22Rv1 (cell line): ENCODE measurements around the gene R3HDM2.

ENCODE experiments used
- H3K27ac ChIP-seq: fragments of 450-650 bp; 2 replicates; pipeline ENCODE4 v1.5.1; 2017
- ZFX ChIP-seq: fragments of 450-650 bp; IDR thresholded peaks from 2 replicates; pipeline ENCODE4 v1.6.1; 2017; ENCODE audit warnings: antibody characterized with exemption, borderline replicate concordance
- TF ChIP-seq, protein P1 (sequence below): fragments of 450-650 bp; IDR thresholded peaks from 2 replicates; pipeline ENCODE4 v1.5.1; 2017; ENCODE audit warnings: mild to moderate bottlenecking

R3HDM2 gene

DNA sequence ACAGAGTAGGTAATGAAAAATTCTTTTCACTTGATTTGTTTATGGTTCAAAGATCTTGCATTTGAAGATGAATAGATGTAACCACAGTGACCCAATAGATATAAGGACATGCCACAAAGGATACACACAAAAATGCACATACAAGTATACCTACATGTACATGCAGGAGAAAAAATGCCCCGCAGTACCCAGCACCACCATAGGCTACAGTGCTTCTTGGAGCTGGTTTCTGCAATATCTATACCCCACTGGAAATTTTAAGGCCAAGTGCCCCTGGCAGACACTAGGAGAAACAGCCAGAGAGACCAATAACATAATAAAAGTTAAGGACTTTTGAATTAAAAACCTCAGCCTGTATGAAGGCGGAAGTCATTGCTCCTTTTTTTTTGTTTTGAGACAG is 167.7 kb downstream of the R3HDM2 start:
- TF ChIP-seq ZFX, result no peak
- H3K27ac ChIP-seq, result no peak overlapping the region

DNA sequence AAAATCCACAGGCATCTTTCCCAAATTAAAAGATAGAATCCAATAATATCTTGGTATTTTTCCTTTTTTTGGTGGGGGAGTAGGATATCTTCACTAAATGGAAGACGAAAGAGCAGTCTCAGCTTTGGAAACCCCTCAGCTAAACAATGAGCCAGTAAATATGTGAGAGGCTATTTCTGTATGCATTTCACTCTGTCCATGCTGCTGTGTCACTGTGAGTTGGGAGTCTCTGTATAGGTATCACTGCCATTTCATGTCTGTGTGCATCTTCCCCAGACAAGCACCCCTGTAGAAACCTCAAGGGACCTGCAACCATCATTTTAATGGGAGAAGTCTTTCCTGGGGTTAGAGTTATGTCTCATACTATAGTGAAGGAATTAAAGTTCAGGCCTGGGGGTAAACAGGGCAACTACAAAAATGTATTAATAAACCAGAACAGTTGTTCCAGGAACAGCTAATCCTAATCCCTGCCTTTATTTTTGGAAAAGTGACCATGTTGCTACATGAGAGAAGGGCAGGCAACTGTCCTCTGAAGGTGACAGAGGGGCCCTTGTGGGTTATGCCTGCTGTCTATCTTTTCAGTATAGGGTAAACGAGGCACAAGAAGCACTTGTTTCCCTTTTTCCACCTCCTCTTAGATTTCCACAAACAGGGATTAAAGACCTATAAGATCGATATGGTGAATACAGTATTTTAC is 168.6 kb downstream of the R3HDM2 start:
- no peak for TF ChIP-seq ZFX
- TF ChIP-seq, protein P1, sequence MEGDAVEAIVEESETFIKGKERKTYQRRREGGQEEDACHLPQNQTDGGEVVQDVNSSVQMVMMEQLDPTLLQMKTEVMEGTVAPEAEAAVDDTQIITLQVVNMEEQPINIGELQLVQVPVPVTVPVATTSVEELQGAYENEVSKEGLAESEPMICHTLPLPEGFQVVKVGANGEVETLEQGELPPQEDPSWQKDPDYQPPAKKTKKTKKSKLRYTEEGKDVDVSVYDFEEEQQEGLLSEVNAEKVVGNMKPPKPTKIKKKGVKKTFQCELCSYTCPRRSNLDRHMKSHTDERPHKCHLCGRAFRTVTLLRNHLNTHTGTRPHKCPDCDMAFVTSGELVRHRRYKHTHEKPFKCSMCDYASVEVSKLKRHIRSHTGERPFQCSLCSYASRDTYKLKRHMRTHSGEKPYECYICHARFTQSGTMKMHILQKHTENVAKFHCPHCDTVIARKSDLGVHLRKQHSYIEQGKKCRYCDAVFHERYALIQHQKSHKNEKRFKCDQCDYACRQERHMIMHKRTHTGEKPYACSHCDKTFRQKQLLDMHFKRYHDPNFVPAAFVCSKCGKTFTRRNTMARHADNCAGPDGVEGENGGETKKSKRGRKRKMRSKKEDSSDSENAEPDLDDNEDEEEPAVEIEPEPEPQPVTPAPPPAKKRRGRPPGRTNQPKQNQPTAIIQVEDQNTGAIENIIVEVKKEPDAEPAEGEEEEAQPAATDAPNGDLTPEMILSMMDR, result no peak
- H3K27ac ChIP-seq, result no peak overlapping the region

DNA sequence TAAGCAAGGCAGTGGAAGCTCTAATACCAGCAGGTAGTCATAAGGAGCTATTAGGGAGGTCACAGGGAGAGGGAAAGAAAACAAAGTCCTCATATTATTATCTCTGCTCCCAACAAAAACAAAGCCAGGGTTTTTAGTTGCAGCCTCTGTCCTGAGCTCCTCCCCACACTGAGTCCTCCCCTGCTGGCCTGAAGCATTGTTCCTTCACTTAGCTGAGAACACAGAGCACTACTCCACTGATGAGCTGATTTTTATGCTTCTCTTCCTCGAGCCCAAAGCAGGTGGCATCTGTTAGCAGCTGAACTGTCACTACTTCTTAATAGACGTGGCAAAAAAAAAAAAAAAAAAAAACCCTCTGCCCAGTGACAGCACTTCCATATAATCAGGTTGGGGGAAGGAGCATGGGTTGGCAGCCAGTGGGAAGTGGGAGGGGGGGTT is 169.4 kb downstream of the R3HDM2 start:
- TF ChIP-seq ZFX, result no peak
- TF ChIP-seq, protein P1, result no peak
- no peak overlapping the region for H3K27ac ChIP-seq

DNA sequence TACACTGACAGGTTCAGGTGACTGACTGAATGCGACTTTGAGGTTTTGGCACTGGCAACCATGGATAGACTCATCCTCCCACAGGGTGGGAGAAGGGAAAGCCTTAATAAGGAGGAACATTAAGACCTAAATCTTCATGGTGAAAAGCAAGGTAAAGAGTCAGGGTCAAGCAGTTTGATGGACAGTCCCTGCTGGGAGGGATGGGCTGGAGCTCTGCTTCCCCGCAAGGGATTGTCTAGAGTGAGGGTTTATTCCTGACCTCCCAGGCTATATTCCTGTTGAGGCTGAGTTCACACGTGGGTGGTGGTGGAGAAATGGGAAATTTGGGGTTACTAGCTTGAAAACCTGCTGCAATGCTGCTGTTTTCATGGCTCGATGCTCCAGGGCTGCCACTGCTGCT is 170.5 kb downstream of the R3HDM2 start:
- no peak for TF ChIP-seq ZFX
- TF ChIP-seq, protein P1, result no peak
- no peak overlapping the region for H3K27ac ChIP-seq

DNA sequence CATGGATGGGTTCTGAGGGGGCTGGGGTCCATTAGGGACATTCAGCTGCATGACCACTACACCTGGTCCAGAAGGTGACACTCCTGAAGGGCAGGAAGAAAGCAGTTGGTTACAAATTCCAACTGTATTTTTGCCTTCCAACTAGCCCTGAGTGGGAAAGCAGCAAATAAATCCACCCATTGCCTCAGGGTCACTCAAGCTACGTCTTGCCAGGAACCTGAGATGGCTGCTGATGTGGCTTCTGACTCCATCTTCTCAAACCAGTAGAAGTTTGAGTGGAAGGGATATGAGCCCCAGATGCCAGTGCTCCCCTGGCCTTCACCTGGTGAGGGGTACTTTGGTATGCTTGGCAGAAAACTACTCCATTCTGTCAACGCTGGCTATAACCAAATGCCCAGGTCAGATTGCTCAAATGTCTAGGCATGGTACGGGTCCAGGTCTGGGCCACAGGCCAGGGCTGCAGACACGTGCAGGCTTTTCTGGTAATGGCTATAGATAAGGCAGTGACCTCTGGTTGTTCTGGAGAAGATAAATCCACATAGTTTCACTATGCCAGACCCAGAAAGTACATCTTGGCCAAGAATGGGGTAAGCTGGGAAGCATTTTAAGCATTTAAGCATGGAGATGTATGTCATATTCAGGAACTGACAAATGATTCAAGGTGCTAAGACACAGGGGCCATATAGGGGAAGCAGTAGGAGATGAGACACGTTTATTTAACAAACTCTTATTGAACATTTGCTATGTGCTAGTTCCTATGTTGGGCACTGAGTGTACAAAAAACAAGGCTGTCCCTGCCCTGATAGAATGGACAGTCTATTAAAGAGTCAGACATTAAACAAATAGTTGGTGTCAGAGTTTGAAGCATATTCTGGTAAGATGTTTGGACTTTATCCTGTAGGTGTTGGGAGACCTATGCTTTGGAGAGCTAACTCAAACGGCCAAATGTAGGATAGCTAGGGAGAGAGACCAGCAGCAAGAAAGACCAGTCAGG is 171.6 kb downstream of the R3HDM2 start:
- no peak for TF ChIP-seq ZFX
- TF ChIP-seq, protein P1, result no peak
- no peak overlapping the region for H3K27ac ChIP-seq

DNA sequence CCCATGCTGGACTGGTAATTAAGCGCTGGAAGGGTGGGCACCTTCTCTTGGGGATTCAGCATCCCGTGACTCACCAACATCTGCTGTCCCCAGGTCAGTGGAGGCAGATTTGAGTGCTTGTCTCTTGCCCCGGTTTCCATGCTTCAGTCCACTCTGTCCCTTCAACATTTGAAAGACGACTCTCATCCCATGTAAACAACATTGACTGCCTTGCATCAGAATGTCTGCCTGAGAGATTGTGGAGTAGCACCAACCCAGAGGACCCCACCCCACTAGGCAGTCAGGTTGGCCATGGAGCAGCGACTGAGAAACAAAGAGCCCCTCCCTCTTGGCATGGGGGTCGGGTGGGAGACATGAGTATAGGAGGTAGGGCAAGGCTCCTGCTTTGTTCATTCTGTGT is 174.9 kb downstream of the R3HDM2 start:
- no peak overlapping the region for H3K27ac ChIP-seq
- TF ChIP-seq ZFX, result no peak
- TF ChIP-seq, protein P1, result no peak

DNA sequence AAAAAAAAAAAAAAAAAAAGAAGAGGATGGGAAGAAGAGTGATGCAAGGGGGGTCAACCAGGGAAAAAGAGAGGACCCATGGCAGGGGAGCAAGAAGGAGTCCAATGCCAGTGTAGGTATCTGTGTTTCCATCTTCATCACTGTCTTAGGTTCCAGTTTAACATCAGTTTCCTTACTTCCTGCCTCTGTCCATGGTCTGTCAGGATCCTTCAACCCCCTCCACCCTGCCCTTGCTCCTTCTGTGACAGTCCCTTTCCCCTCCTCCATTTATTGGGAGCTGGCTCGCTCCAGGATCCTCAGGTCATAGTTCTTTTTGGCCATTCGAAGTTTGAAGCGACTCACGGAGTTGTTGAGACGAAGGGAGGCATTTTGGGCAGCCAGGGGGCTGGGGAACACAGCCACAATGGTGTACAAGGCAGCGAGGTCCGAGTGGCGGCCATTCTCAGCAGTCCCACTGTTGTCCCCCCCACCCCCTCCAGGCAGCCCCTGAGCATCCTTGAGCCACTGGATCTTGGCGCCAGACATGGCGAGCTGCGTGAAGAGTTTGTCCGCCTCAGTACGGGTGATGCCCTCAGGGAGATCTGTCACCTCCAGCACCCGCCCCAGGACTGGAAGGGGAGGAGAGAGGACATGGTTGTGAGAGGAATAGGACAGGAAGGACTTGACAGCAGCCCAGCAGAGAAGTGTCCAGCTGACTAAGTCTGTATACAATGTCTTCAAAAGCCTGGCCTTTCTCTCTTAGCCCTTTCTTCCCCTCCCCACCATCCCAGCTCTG is 176.2 kb downstream of the R3HDM2 start:
- peak overlapping the region; percentile 23; the same call in 1 of the 2 replicates for H3K27ac ChIP-seq
- no peak for TF ChIP-seq ZFX
- TF ChIP-seq, protein P1, result no peak
